ENCODE data around the gene DNAL4. TPM values are rescaled to one million over a fixed set of nuclear protein-coding genes. Genes with fewer than 3 reads are reported as not detected.

The DNAL4 gene
- total RNA-seq, 1 experiment from 2014 or later = 8.3 TPM

GRCh38 chr22:38776086-38776485 is 17.9 kb downstream of the DNAL4 start:
- Histone ChIP-seq H2AK5ac (ENCODE audit: insufficient read length, low read length) (no peak overlapping the region), H4K5ac (ENCODE audit: insufficient read length, low read depth, low read length) (no peak overlapping the region), H3K27ac (ENCODE audit: insufficient read length, low read depth, low read length) (no peak overlapping the region), H4K91ac (ENCODE audit: insufficient read length, low read depth, low read length) (no peak overlapping the region), H3K27me3 (ENCODE audit: insufficient read depth, low read length) (no peaks in the 10 kb centered on the region), H3K14ac (ENCODE audit: insufficient read depth, low read length) (no peak overlapping the region), H2BK12ac (ENCODE audit: insufficient read length, low read depth, low read length) (no peak overlapping the region), H3K4me2 (ENCODE audit: insufficient read depth, insufficient read length, low read length) (no peak overlapping the region), H3K4ac (ENCODE audit: low read depth, low read length) (no peak overlapping the region), H3K79me2 (ENCODE audit: insufficient read depth, low read length) (no peaks in the 10 kb centered on the region), H3K9ac (ENCODE audit: extremely low read depth, insufficient read length, low read length) (no peak overlapping the region), H3T11ph (ENCODE audit: low read length) (no peak overlapping the region), H3K23ac (ENCODE audit: insufficient read length, low read depth, low read length) (no peak overlapping the region), H3K79me1 (ENCODE audit: insufficient read depth, low read depth, low read length, poor library complexity, severe bottlenecking) (no peaks in the 10 kb centered on the region), H3K4me1 (ENCODE audit: insufficient read depth, low read length) (no peaks in the 10 kb centered on the region), H2BK5ac (ENCODE audit: insufficient read length, low read length) (no peak overlapping the region), H3K9me3 (ENCODE audit: control insufficient read depth, low read depth, low read length) (no peaks in the 10 kb centered on the region), H3K18ac (ENCODE audit: insufficient read length, low read depth, low read length) (no peak overlapping the region), H4K20me1 (ENCODE audit: control insufficient read depth, insufficient read depth, insufficient read length) (no peaks in the 10 kb centered on the region), H4K8ac (replicated peaks; ENCODE audit: insufficient read length, low read depth, low read length) (no peak overlapping the region), H2BK15ac (ENCODE audit: low read depth, low read length) (no peak overlapping the region), H2BK20ac (ENCODE audit: low read depth, low read length, poor library complexity, severe bottlenecking) (no peak overlapping the region), H2BK120ac (ENCODE audit: low read depth, low read length, poor library complexity, severe bottlenecking) (no peak overlapping the region), H2AFZ (ENCODE audit: low read length) (no peak overlapping the region), H3K23me2 (ENCODE audit: insufficient read length, low read depth, low read length, poor library complexity, severe bottlenecking) (no peaks in the 10 kb centered on the region), H3K56ac (ENCODE audit: insufficient read length, low read depth, low read length) (no peak overlapping the region)
- no CpG with 5 or more reads among the region's 6 CpGs for WGBS (ENCODE audit: extremely low coverage, insufficient read length, low lambda C conversion rate)
- TF ChIP-seq CTCF (conservative IDR thresholded peaks at IDR 0.05) = no peak
- peaks cover 2% of the 10 kb centered on the region for H3K27me3 Mint-ChIP-seq (ENCODE audit: low read depth)
- no peak overlapping the region for H3K4me3 Mint-ChIP-seq
- DNase-seq = no peak
- H3K36me3 Mint-ChIP-seq (ENCODE audit: insufficient read depth in 1 of 3, low read depth in 3 of 3) = no peaks in the 10 kb centered on the region
- H3K9me3 Mint-ChIP-seq = no peaks in the 10 kb centered on the region
- no peak overlapping the region; a peak in 2 of 7 replicates for H3K27ac Mint-ChIP-seq
- H3K4me1 Mint-ChIP-seq = peaks cover 4 to 15% of the 10 kb centered on the region in 2 experiments
